Gastrocnemius medialis (tissue), 4 donors: Measurements from ENCODE around the gene AHI1. TPM values are rescaled to one million over a fixed set of nuclear protein-coding genes. Genes with fewer than 3 reads are reported as not detected.

Experiments
- ATAC-seq, 2 donors: fragments of 150-250 bp; one replicate each; pipeline ENCODE4 v1.9.1; 2016
- DNase-seq, 2 donors: peaks; one replicate each; pipeline ENCODE4 v3.0.0-alpha.2; 2019
- H3K27ac ChIP-seq, 4 donors: fragments of 200-600 bp; sonication (generic); 1 replicate in 1 of 4; 2 replicates in 3 of 4; pipeline ENCODE4 v1.5.1; 2016 to 2018; ENCODE audit warnings: mild to moderate bottlenecking in 2 of 4, moderate library complexity in 1 of 4
- H3K27me3 ChIP-seq, 3 donors: fragments of 200-600 bp; sonication (generic) in 2 of 3; 1 replicate in 1 of 3; 2 replicates in 2 of 3; pipeline versions ENCODE4 v1.5.1 to v1.6.0; 2016 to 2019; ENCODE audit warnings: mild to moderate bottlenecking in 1 of 3, moderate library complexity in 1 of 3
- H3K36me3 ChIP-seq, 2 donors: fragments of 200-600 bp; sonication (generic) in 1 of 2; one replicate each; pipeline ENCODE4 v1.5.1; 2017 to 2018
- H3K4me1 ChIP-seq, 2 donors: fragments of 200-600 bp; sonication (generic) in 1 of 2; one replicate each; pipeline ENCODE4 v1.5.1; 2016 to 2017; ENCODE audit warnings: mild to moderate bottlenecking in 2 of 2
- H3K4me3 ChIP-seq, 4 donors: fragments of 200-600 bp; sonication (generic) in 3 of 4; 1 replicate in 1 of 4; 2 replicates in 3 of 4; pipeline ENCODE4 v1.5.1; 2016 to 2019; ENCODE audit warnings: mild to moderate bottlenecking in 2 of 4
- H3K9me3 ChIP-seq, 3 donors: fragments of 200-600 bp; sonication (generic) in 2 of 3; 1 replicate in 1 of 3; 2 replicates in 2 of 3; pipeline ENCODE4 v1.5.1; 2016 to 2019
- POLR2A ChIP-seq, 2 donors: fragments of 450-650 bp; IDR thresholded peaks; one replicate each; pipeline ENCODE4 v1.6.1; 2017; ENCODE audit warnings: antibody characterized with exemption in 2 of 2, mild to moderate bottlenecking in 2 of 2, moderate library complexity in 2 of 2
- in situ Hi-C, 4 donors: fragments of 200-750 bp; cut with MboI; loops; one replicate each; pipeline versions ENCODE4 v1.15.0 to v1.8.0; 2017; ENCODE audit warnings: low sequenced_read_pairs in 4 of 4
- intact Hi-C: fragments of 100-400 bp; cut with DNase I; formaldehyde crosslinking; loops from one replicate; pipeline ENCODE4 v1.15.1; 2023; ENCODE audit warnings: low total_unique reads
- microRNA-seq, 2 donors: library from miRNA; unstranded; fragments of <30 nt; microRNA quantifications; one replicate each; pipeline ENCODE4, GENCODE V29; 2016; ENCODE audit warnings: borderline replicate concordance in 2 of 2
- total RNA-seq, 4 donors: library from RNA; depleted of rRNA; stranded (reverse); fragments of >200 nt; gene quantifications; one replicate each; pipeline versions ENCODE4 v1.1.0 to v1.2.3, GENCODE V29; 2016
- TF ChIP-seq, protein P1 (sequence below), 5 experiments: fragments of 450-650 bp in 3 of 5; fragments of 200-600 bp in 2 of 5; sonication (generic) in 2 of 5; IDR thresholded peaks in 4 of 5; conservative IDR thresholded peaks in 1 of 5; 1 replicate in 4 of 5; 2 replicates in 1 of 5; pipeline ENCODE4 v1.5.1; 2016 to 2019; ENCODE audit warnings: antibody characterized with exemption in 5 of 5, mild to moderate bottlenecking in 3 of 5, moderate library complexity in 3 of 5

The AHI1 gene
- total RNA-seq, 4 donors from 2014 or later: 3.5 to 16.8 (median 8.2) TPM

DNA sequence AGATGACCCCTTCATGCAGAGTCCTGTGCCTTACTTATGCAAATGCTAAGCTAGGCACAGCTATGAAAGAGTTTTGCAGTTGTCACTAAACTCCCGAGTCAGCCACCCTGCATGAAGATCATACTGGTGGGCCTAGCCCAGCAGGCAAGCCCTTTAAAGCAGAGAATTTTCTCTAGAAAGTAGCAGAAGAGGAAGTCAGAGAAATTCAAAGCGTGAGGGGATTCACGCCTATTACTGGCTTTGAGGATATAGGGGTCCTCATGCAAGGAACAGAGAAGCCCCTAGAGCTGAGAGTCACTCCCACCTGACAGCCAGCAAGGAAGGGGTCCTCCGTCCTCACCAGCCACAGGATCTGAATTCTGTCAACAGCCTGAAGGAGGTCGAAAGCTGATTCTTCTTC, 261.8 kb downstream of the AHI1 start:
- no peak for DNase-seq
- Histone ChIP-seq H3K27me3 (no peaks in the 10 kb centered on the region), H3K27ac (no peak overlapping the region), H3K36me3 (no peaks in the 10 kb centered on the region), H3K4me3 (no peak overlapping the region), H3K4me1 (no peaks in the 10 kb centered on the region), H3K9me3 (no peaks in the 10 kb centered on the region)
- no peak for ATAC-seq
- TF ChIP-seq, protein P1, sequence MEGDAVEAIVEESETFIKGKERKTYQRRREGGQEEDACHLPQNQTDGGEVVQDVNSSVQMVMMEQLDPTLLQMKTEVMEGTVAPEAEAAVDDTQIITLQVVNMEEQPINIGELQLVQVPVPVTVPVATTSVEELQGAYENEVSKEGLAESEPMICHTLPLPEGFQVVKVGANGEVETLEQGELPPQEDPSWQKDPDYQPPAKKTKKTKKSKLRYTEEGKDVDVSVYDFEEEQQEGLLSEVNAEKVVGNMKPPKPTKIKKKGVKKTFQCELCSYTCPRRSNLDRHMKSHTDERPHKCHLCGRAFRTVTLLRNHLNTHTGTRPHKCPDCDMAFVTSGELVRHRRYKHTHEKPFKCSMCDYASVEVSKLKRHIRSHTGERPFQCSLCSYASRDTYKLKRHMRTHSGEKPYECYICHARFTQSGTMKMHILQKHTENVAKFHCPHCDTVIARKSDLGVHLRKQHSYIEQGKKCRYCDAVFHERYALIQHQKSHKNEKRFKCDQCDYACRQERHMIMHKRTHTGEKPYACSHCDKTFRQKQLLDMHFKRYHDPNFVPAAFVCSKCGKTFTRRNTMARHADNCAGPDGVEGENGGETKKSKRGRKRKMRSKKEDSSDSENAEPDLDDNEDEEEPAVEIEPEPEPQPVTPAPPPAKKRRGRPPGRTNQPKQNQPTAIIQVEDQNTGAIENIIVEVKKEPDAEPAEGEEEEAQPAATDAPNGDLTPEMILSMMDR (IDR thresholded peaks at IDR 0.05 in 4 of 5, conservative IDR thresholded peaks at IDR 0.05 in 1 of 5): no peak
- TF ChIP-seq POLR2A (IDR thresholded peaks at IDR 0.05): no peak
- in situ Hi-C loops (no loop called here), intact Hi-C loops (no loop called here)

DNA sequence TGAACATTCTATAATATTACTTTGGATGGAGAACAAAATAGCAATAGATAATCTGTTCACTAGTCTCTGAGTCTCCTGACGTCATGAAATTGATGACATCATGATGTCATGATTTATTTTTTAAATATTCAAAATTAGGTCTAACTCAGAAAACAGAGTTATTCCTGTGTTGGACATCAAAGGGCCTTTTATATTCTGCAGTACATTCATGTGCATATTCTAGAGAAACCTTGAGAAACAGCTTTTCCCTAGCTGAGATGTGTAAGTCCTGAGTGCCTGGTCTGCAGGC, 263.1 kb downstream of the AHI1 start:
- intact Hi-C loops (no loop called here), in situ Hi-C loops (no loop called here)
- no peak overlapping the region for H3K4me3 ChIP-seq
- no peaks in the 10 kb centered on the region for H3K9me3 ChIP-seq
- no peak for ATAC-seq
- H3K27me3 ChIP-seq: no peaks in the 10 kb centered on the region
- no peaks in the 10 kb centered on the region for H3K36me3 ChIP-seq
- TF ChIP-seq, protein P1 (IDR thresholded peaks at IDR 0.05 in 4 of 5, conservative IDR thresholded peaks at IDR 0.05 in 1 of 5): no peak
- TF ChIP-seq POLR2A (IDR thresholded peaks at IDR 0.05): no peak
- no peak overlapping the region for H3K27ac ChIP-seq
- no peak for DNase-seq
- no peaks in the 10 kb centered on the region for H3K4me1 ChIP-seq

DNA sequence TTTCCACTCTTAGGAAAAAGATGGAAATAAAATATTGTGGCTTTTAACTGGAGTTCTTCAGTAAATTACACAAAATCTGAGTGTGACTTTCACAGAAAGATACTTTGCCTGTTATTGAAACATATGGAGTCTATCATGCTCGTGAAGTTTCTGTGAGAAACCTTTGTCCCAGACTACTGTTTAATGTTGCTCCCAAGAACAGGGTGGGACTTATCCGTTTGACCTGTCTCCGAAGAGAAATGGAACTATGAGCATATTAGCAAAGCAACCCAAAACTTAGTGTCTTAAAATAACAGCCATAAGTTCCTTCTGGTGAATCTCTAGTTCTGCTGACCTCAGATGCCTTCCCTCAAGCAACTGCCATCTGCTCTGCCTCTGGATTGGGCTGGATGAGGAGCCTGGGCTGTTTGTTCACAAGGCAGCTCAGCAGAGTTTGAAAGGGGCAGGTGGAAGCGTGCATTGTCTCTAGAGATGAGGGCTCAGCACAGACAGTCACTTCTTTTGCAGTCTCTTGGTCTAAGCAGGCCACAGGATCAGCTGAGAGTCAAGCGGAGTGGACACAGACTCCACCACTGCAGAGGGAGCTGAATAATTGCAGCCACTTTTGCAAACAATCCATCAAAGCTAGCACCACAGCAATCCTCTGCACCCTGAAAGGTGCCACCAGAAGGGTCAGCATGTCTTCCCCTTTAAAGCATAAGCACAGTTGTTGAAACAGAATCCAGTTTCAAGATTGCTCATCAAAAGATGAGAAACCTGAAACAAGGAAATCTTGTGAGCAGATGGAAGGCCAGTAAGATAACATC, 263.7 kb downstream of the AHI1 start:
- Histone ChIP-seq H3K4me1 (no peaks in the 10 kb centered on the region), H3K4me3 (no peak overlapping the region), H3K27ac (no peak overlapping the region), H3K27me3 (no peaks in the 10 kb centered on the region), H3K9me3 (no peaks in the 10 kb centered on the region), H3K36me3 (no peaks in the 10 kb centered on the region)
- no peak for DNase-seq
- intact Hi-C loops: no loop called here
- in situ Hi-C loops: no loop called here
- ATAC-seq: no peak
- no peak for TF ChIP-seq POLR2A (IDR thresholded peaks at IDR 0.05)
- TF ChIP-seq, protein P1 (IDR thresholded peaks at IDR 0.05 in 4 of 5, conservative IDR thresholded peaks at IDR 0.05 in 1 of 5): no peak

Small RNA genes within 50 kb of the gene (microRNA-seq; reads per million reads assigned to microRNA genes)
- gene MIR548A2: 0 reads per million in 2 donors
